Measurements from ENCODE around the gene MAN2A2. TPM values are rescaled to one million over a fixed set of nuclear protein-coding genes. Genes with fewer than 3 reads are reported as not detected.

Gene MAN2A2
- total and polyA plus RNA-seq, 2 of the 8 experiments (the other 6 are each of a cell fraction or from before 2014, with no cell fraction given) = 23.1 to 29.7 TPM

GRCh38 chr15:90883526-90883975 is 19.6 kb upstream of the MAN2A2 start:
- H3K9me3 ChIP-seq (ENCODE audit: insufficient read depth in 2 of 2, low read depth in 1 of 2, low read length in 1 of 2) = no peaks in the 10 kb centered on the region
- peak overlapping the region in 3 of 4 experiments; percentile 18 to 57 (median 24); a peak in 6 of 8 replicates for H3K4me3 ChIP-seq (ENCODE audit: extremely low read depth in 1 of 4, insufficient read depth in 2 of 4, low read depth in 3 of 4, low read length in 4 of 4)
- no peak overlapping the region for H2BK120ac ChIP-seq (replicated peaks; ENCODE audit: low read depth, low read length)
- 0 out of 2 replicates have a peak overlapping the region, but pooled peaks have one; percentile 44 for H2BK5ac ChIP-seq (ENCODE audit: low read depth, low read length)
- peaks cover 5 to 12% (median 7%) of the 10 kb centered on the region in 4 experiments; a peak in 4 of 8 replicates for H3K36me3 ChIP-seq (ENCODE audit: control insufficient read depth in 2 of 4, insufficient read depth in 4 of 4, low read length in 3 of 4)
- peak overlapping the region; percentile 62 to 72 for H3K4me2 ChIP-seq (ENCODE audit: insufficient read depth in 1 of 2, low read depth in 2 of 2, low read length in 2 of 2)
- H3K23ac ChIP-seq (ENCODE audit: insufficient read length) = no peak overlapping the region
- H4K91ac ChIP-seq (replicated peaks; ENCODE audit: insufficient read length, low read length) = no peak overlapping the region
- H2AFZ ChIP-seq (ENCODE audit: low read length) = 0 out of 2 replicates have a peak overlapping the region, but pooled peaks have one; percentile 42
- peaks cover 0 to 3% of the 10 kb centered on the region in 2 experiments for H4K20me1 ChIP-seq (replicated peaks in 1 of 2; ENCODE audit: control insufficient read depth in 1 of 2, insufficient read depth in 2 of 2, low read length in 2 of 2)
- no peak overlapping the region for H3K56ac ChIP-seq (replicated peaks; ENCODE audit: insufficient read length, low read depth, low read length)
- H4K8ac ChIP-seq (ENCODE audit: extremely low read depth, insufficient read depth, low read length) = no peak overlapping the region; the same call in 1 of the 2 replicates
- no peak overlapping the region for H3K27ac ChIP-seq (ENCODE audit: low read depth, low read length)
- no peaks in the 10 kb centered on the region; the same call in 1 of the 2 replicates for H3K23me2 ChIP-seq (ENCODE audit: low read depth, low read length)
- H4K5ac ChIP-seq (ENCODE audit: insufficient read length, low read depth, low read length) = peak overlapping the region; percentile 0
- WGBS, 2 experiments (ENCODE audit: extremely low coverage in 1 of 2, insufficient coverage in 1 of 2, insufficient read length in 1 of 2, insufficient replicate concordance in 2 of 2, low coverage in 1 of 2, low lambda C conversion rate in 2 of 2, missing lambda C conversion rate in 1 of 2) = 78% methylated on average over 7 of the region's 7 CpGs; no CpG with 5 or more reads in 1 of the 2 experiments
- DNase-seq (ENCODE audit: low read depth in 1 of 2, low spot score in 2 of 2) = no peak
- H3K79me1 ChIP-seq (ENCODE audit: low read depth, low read length) = no peaks in the 10 kb centered on the region; the same call in 1 of the 2 replicates
- no peak overlapping the region for H2BK20ac ChIP-seq (ENCODE audit: low read length)
- peak overlapping the region; percentile 66 for H3K4ac ChIP-seq (replicated peaks; ENCODE audit: insufficient read length, low read depth, low read length)
- POLR2A ChIA-PET (ENCODE audit: partially characterized antibody) = interaction anchor here (0.9 to 4.7 kb wide), 6 partner anchors 10 to 46 kb away, joined by 3 to 22 read pairs (median 8); partner anchors contain the start of gene FURIN
- H2BK15ac ChIP-seq (ENCODE audit: low read length) = peak overlapping the region; percentile 72; the same call in 1 of the 2 replicates
- no peaks in the 10 kb centered on the region for H3K79me2 ChIP-seq (ENCODE audit: control insufficient read depth in 1 of 2, insufficient read depth in 2 of 2, low read length in 2 of 2)
- peak overlapping the region; percentile 29; the same call in 1 of the 2 replicates for H2BK12ac ChIP-seq (ENCODE audit: low read depth, low read length)
- H3K18ac ChIP-seq (ENCODE audit: extremely low read depth, low read length) = no peak overlapping the region
- no peak for FAIRE-seq
- CTCF ChIA-PET (ENCODE audit: partially characterized antibody) = interaction anchor here (1.7 to 5.5 kb wide), 8 partner anchors 10 to 70 kb away, joined by 4 to 132 read pairs (median 41); partner anchors contain the start of genes HDDC3, MAN2A2 and UNC45A
- H3K9ac ChIP-seq (replicated peaks in 1 of 4; ENCODE audit: extremely low read depth in 1 of 4, low read depth in 3 of 4, low read length in 3 of 4) = no peak overlapping the region; a peak in 2 of 7 replicates
- H3K27me3 ChIP-seq (replicated peaks in 1 of 4; ENCODE audit: control insufficient read depth in 3 of 4, extremely low read depth in 1 of 4, insufficient read depth in 3 of 4, low read length in 3 of 4) = no peaks in the 10 kb centered on the region
- no peak overlapping the region for H3K14ac ChIP-seq (ENCODE audit: insufficient read length)
- no peak overlapping the region for H2AK5ac ChIP-seq (ENCODE audit: low read depth, low read length)
- peaks cover 0 to 21% (median 15%) of the 10 kb centered on the region in 4 experiments; a peak in 6 of 7 replicates for H3K4me1 ChIP-seq (replicated peaks in 1 of 4; ENCODE audit: control insufficient read depth in 3 of 4, insufficient read depth in 4 of 4, low read length in 3 of 4)
- no peak for TF ChIP-seq JUND (IDR thresholded peaks at IDR 0.05; ENCODE audit: low read length)
- no peak for TF ChIP-seq SRF (IDR thresholded peaks at IDR 0.05; ENCODE audit: low read depth, low read length)
- no peak for TF ChIP-seq TAF1 (IDR thresholded peaks at IDR 0.05; ENCODE audit: low read depth, low read length)
- no peak for TF ChIP-seq ATF3 (IDR thresholded peaks at IDR 0.05; ENCODE audit: insufficient read depth, low read depth, low read length)
- no peak for TF ChIP-seq JUN (IDR thresholded peaks at IDR 0.05; ENCODE audit: low read depth, low read length)
- no peak for TF ChIP-seq NRF1 (IDR thresholded peaks at IDR 0.05; ENCODE audit: low read depth, low read length)
- TF ChIP-seq BACH1 (IDR thresholded peaks at IDR 0.05; ENCODE audit: low read length) = no peak
- TF ChIP-seq RFX5 (IDR thresholded peaks at IDR 0.05; ENCODE audit: borderline replicate concordance, low read depth, low read length) = no peak
- TF ChIP-seq MAX (IDR thresholded peaks at IDR 0.05) = no peak
